NCI-H345 treated with DMSO at 0.1 percent for 48 hours (cell line): ENCODE measurements around the gene DRC7.

Experiments used
- DNase-seq: peaks from one replicate; lab custom pipeline; 2025; ENCODE audit not compliant: unreplicated experiment; lab: John Stamatoyannopoulos, UW

The DRC7 gene

DNA sequence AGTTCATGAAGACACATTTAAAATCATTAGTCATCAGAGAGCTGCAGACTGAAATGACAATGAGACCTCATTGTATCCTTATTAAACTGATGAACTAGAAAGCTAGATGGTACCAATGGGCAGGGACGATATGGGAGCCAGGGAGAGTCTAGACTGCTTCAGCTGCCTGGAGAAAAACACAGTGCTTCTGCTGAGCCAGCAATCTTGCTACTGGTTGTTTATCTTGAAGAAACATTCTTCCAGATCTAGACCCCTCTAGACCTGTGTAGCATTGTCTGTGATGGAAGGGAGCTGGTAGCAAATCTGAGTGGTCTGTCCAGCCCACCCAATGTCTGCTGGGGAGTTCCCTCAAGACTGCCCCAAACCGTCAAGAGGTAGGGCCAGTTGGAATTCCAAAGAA, 2.0 kb upstream of the DRC7 start:
- no peak for DNase-seq

DNA sequence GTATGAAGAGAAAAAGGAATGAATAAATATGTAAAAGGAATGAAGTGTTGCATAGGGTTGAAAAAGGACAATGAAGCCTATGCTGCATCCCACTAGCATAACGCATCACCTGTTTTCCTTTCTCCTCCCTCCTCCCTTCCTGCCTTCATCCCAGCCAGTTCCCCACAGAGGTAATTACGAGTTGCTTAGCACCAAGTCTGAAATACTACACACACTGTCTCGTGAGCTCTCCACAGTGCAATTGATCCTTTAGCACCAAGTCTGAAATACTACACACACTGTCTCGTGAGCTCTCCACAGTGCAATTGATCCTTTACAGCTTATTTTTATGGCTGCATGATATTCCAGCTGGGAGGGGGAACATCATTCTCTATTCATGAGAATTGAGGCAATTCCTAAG, 1.1 kb upstream of the DRC7 start:
- DNase-seq: no peak

GRCh38 chr16:57694231-57694724, 328 bp upstream of the DRC7 start:
- DNase-seq: no peak

- no peak for DNase-seq
Observed at GRCh38 chr16:57695680-57696069, 1.1 kb downstream of the DRC7 start.

GRCh38 chr16:57696240-57696639, 1.6 kb downstream of the DRC7 start:
- DNase-seq: no peak

- DNase-seq: no peak
Observed at GRCh38 chr16:57697896-57698537, 3.4 kb downstream of the DRC7 start.

DNA sequence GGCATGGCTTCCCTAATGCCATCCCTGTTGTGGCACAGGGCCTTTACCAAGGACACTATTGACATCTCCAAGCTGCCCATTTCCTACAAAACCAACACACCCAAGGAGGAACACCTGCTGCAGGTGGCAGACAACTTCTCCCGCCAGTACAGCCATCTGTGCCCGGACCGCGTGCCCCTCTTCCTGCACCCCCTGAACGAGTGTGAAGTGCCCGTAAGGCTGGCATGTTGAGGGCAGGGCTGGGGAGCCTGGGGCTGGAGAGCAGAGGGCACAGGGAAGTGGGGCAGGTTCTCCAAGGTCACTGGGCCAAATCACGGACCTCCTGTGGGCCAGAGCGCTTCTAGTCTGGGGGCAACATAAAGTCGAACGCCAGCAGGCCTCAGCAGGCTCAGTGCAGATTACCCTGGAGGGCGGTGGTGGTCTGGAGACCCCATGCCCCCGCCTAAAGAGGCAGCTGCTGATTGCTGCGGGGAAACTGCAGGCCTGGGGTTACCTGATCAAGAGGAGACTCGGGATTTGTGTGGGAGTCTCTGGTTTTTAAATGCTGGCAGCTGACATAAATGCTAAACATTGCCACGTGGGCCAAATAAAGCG, 4.3 kb downstream of the DRC7 start:
- DNase-seq: no peak

DNA sequence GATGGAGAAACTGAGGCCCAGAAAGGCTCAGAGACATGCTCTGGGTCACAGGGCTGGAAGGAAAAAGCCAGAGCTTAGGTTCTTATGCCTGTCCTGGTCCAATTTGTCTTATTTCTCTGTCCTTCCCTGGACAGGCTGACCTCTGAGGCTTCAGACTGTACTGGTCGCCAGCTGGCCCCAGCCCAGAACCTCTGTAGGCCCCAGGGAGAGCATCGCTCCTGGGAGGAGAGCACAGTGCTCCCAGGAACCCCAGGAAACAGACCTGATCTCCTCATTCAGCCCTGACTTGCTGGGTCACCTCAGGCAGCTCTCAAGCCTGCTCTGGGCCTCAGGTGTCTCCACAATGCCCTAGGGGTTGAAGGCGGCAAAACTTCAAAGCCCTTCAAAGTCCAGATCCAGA, 4.9 kb downstream of the DRC7 start:
- DNase-seq: no peak

- DNase-seq: no peak
Observed at GRCh38 chr16:57699899-57700298, 5.3 kb downstream of the DRC7 start.

- DNase-seq: no peak
Observed at GRCh38 chr16:57700781-57701551, 6.4 kb downstream of the DRC7 start.

- no peak for DNase-seq
Observed at GRCh38 chr16:57701759-57702371, 7.3 kb downstream of the DRC7 start.

- no peak for DNase-seq
Observed at GRCh38 chr16:57703416-57704010, 8.9 kb downstream of the DRC7 start.

- no peak for DNase-seq
Observed at GRCh38 chr16:57704011-57704904, 9.7 kb downstream of the DRC7 start.

DNA sequence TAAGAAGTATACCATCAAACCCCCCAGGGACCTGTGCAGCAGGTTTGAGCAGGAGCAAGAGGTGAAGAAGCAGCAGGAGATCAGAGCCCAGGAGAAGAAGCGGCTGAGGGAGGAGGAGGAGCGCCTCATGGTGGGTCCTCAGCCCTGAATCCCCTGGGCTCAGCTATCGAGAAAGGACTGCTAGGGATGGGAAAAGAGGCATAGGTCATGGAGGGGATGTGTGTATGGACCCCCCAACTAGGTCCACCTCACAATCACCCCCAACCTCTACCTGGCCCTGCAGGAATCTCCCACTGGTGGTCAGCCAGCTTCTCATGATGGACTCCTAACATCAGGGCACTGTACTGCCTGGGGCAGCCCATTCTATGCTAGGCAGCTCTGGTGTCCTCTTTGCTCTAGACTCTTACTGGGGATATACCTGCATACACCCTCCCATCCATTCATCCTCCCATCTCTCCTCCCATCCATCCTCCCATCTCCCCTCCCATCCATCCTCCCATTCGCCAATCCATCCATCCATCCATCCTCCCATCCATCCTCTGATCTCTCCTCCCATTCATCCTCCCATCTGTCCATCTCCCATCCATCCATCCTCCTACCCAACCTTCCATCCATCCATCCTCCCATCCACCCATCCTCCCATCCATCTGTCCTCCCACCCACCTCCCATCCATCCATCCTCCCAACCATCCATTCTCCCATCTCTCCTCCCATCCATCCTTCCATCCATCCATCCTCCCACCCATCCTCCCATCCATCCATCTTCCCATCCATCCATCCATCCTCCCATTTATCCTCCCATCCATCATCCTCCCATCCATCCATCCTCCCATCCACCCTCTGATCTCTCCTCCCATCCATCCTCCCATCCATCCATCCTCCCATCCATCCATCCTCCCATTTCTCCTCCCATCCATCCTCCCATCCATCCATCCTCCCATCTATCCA, 10.6 kb downstream of the DRC7 start:
- no peak for DNase-seq

- DNase-seq: no peak
Observed at GRCh38 chr16:57706717-57707116, 12.1 kb downstream of the DRC7 start.

- DNase-seq: no peak
Observed at GRCh38 chr16:57707331-57707730, 12.7 kb downstream of the DRC7 start.

GRCh38 chr16:57708168-57708567, 13.6 kb downstream of the DRC7 start:
- no peak for DNase-seq

DNA sequence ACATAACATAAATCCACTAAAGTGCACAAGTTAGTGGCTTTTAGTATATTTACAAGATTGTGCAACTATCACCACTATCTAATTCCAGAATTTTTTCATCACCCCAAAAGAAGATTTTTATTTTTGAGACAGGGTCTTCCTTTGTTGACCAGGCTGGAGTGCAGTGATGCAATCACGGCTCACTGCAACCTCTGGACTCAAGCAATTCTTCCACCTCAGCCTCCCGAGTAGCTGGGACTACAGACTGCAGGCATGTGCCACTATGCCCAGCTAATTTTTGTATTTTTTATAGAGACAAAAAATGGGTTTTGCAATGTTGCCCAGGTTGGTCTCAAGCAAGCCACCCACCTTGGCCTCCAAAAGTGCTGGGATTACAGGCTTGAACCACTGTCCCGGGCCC, 15.1 kb downstream of the DRC7 start:
- no peak for DNase-seq

GRCh38 chr16:57711346-57711745, 16.7 kb downstream of the DRC7 start:
- DNase-seq: no peak
